DND-41 (cell line): Measurements from ENCODE around the gene KASH5.

Experiments
- ATAC-seq: fragments of 200-7000 bp; cut with Tn5 transposase; 3 replicates; pipeline ENCODE4 v1.9.1; 2021; ENCODE audit warnings: low read depth; ENCODE audit not compliant: insufficient read depth
- DNase-seq: peaks from one replicate; pipeline ENCODE4 v3.0.0-alpha.2; 2020
- H2AFZ ChIP-seq: 2 replicates; pipeline ENCODE4 v1.6.0; 2012; ENCODE audit warnings: low read depth, low read length
- H3K27ac ChIP-seq: 2 replicates; pipeline ENCODE4 v1.5.1; 2012; ENCODE audit warnings: low read length, inconsistent platforms
- H3K27me3 ChIP-seq: fragments of 200-600 bp; sonication (generic); 2 replicates; pipeline ENCODE4 v1.6.0; 2012; ENCODE audit warnings: low read length, mild to moderate bottlenecking, inconsistent platforms; ENCODE audit not compliant: insufficient read depth, poor library complexity
- H3K36me3 ChIP-seq: 2 replicates; pipeline ENCODE4 v1.5.1; 2012; ENCODE audit warnings: low read length, inconsistent platforms; ENCODE audit not compliant: insufficient read depth
- H3K4me1 ChIP-seq: 2 replicates; pipeline ENCODE4 v1.5.1; 2012; ENCODE audit warnings: mild to moderate bottlenecking, low read length; ENCODE audit not compliant: insufficient read depth
- H3K4me2 ChIP-seq: 2 replicates; pipeline ENCODE4 v1.6.0; 2012; ENCODE audit warnings: mild to moderate bottlenecking, moderate library complexity, low read length, inconsistent platforms; ENCODE audit not compliant: insufficient read depth
- H3K4me3 ChIP-seq, 2 experiments: fragments of 200-600 bp in 1 of 2; shearing (Covaris generic) in 1 of 2; 2 replicates each; pipeline ENCODE4 v1.5.1; 2012 to 2016; ENCODE audit warnings: inconsistent platforms in 2 of 2, low read length in 2 of 2, mild to moderate bottlenecking in 2 of 2, low read depth in 1 of 2, moderate library complexity in 1 of 2
- H3K79me2 ChIP-seq: 2 replicates; pipeline ENCODE4 v1.6.0; 2012; ENCODE audit warnings: low read length, inconsistent platforms; ENCODE audit not compliant: insufficient read depth
- H3K9ac ChIP-seq: 2 replicates; pipeline ENCODE4 v1.6.0; 2012; ENCODE audit warnings: low read depth, mild to moderate bottlenecking, inconsistent platforms, low read length, moderate library complexity
- H3K9me3 ChIP-seq: 2 replicates; pipeline ENCODE4 v1.5.1; 2012; ENCODE audit warnings: low read length, moderate library complexity, mild to moderate bottlenecking, inconsistent platforms; ENCODE audit not compliant: insufficient read depth, severe bottlenecking
- H4K20me1 ChIP-seq: 2 replicates; pipeline ENCODE4 v1.6.0; 2012; ENCODE audit warnings: low read length; ENCODE audit not compliant: insufficient read depth
- CTCF ChIP-seq: IDR thresholded peaks from 2 replicates; pipeline ENCODE4 v1.5.1; 2012; ENCODE audit warnings: borderline replicate concordance, low read length, moderate library complexity, mild to moderate bottlenecking; ENCODE audit not compliant: poor library complexity, severe bottlenecking; ENCODE audit errors: extremely low read depth
- EZH2 ChIP-seq: IDR thresholded peaks from 3 replicates; pipeline ENCODE4 v1.6.1; 2012; ENCODE audit warnings: borderline replicate concordance, low read depth, mild to moderate bottlenecking, moderate library complexity, low read length, inconsistent platforms; ENCODE audit not compliant: severe bottlenecking

Gene KASH5

GRCh38 chr19:49450405-49450804 lies 62.4 kb downstream of the KASH5 start:
- no peak for ATAC-seq
- peaks cover 50% of the 10 kb centered on the region for H3K36me3 ChIP-seq
- peak overlapping the region; percentile 86 to 91; a peak in 3 of 4 replicates for H3K4me3 ChIP-seq
- H3K9me3 ChIP-seq = no peaks in the 10 kb centered on the region
- H3K4me1 ChIP-seq = peaks cover 36% of the 10 kb centered on the region
- peak overlapping the region; percentile 78 for H3K4me2 ChIP-seq
- H3K9ac ChIP-seq = peak overlapping the region; percentile 85
- peak overlapping the region; percentile 24 for H3K27ac ChIP-seq
- DNase-seq = no peak
- H4K20me1 ChIP-seq = peaks cover 22% of the 10 kb centered on the region; the same call in 1 of the 2 replicates
- no peak overlapping the region for H2AFZ ChIP-seq
- no peak for TF ChIP-seq CTCF
- no peak for TF ChIP-seq EZH2
- no peaks in the 10 kb centered on the region for H3K27me3 ChIP-seq
- H3K79me2 ChIP-seq = peaks cover 49% of the 10 kb centered on the region

DNA sequence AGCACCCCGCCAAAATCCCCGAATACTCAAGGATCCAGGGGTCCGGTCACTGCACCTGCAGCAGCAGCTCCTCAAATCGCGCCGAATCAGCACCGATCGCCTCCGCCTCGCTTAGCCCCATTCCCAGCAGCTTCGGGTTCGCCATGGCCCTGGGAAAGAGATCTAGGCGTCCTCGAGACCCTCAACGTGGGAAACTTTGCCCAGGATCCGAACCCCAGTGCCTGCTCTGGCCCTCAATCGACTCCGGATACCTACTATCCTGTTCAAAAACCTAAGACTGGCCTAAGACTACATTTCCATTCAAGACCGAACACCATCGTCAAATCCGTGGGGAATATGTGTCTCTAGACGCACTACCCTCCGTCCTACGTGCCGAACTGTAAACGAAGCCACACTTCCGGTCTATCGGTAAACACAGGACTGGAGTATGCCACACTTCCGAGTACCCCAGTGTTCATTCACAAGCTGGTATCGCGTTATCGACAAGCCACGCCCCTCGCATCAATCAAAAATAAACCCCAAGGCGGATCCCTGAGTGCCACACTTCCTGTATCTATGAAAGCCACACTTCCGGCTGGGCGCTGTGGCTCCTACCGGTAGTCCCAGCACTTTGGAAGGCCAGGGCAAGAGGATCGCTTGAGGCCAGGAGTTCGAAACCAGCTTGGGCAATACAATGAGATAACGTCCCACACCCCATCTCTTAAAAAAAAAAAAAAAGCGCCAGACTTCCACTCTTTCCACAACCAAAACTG lies 63.6 kb downstream of the KASH5 start, which contains the start of gene PIH1D1:
Gene PIH1D1, minus strand, starts transcription at position 385 of the 752 bp plus-strand sequence. Its CDS starts 240 bp downstream, at position 145.
- H2AFZ ChIP-seq = peak within 1 kb of the TSS; percentile 89
- H3K4me1 ChIP-seq = peaks cover 36% of the 10 kb centered on the region
- DNase-seq (peak; percentile 98), ATAC-seq (peak; percentile 77)
- TF ChIP-seq CTCF (peak; percentile 14), EZH2 (no peak)
- peaks cover 22% of the 10 kb centered on the region; the same call in 1 of the 2 replicates for H4K20me1 ChIP-seq
- peak within 1 kb of the TSS; percentile 93 for H3K27ac ChIP-seq
- peaks cover 59% of the 10 kb centered on the region for H3K36me3 ChIP-seq
- H3K9ac ChIP-seq = peak within 1 kb of the TSS; percentile 85
- H3K27me3 ChIP-seq = no peaks in the 10 kb centered on the region
- H3K9me3 ChIP-seq = no peaks in the 10 kb centered on the region
- H3K79me2 ChIP-seq = peaks cover 61% of the 10 kb centered on the region
- peak within 1 kb of the TSS; percentile 86 to 91 for H3K4me3 ChIP-seq
- peak within 1 kb of the TSS; percentile 78 for H3K4me2 ChIP-seq

DNA sequence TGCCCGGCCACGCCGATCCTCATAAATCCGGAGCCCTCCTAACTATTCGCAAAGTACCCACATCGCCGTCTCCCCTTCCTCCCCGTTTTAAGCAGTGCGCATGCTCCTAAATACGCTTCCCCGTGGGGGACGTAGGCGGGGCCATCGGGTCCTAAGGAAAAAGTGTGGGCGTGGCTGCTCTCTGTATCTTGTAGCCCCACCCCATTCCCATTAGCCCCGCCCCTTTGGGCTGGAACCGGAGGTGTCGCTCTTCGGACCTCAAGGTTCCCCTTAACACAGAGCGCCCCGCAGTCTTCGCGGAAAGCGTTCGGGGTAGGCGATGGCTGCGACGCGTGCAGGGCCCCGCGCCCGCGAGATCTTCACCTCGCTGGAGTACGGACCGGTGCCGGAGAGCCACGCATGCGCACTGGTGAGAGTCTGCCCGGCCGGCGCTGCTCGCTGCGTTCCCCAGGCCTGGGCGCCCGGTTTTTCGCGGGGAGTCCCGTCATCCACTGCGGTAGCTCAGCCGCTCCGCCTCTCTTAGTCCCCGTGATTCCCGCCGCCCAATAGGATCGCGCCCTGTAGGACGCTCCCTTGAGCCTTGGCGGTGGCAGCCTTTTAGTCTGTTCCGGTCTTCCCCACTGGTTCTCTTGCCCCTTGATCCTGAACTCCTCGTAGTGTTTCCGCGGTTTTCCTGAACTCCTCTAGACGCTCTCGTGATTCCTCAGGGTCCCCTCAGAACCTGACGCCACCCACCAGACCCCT lies 65.1 kb downstream of the KASH5 start, which contains the start of gene ALDH16A1:
Gene ALDH16A1, plus strand, starts transcription at position 213 of the 744 bp plus-strand sequence. Its CDS starts 107 bp downstream, at position 320.
- Histone ChIP-seq H3K79me2 (peaks cover 67% of the 10 kb centered on the region), H3K4me1 (peaks cover 36% of the 10 kb centered on the region), H3K4me2 (peak within 1 kb of the TSS; percentile 78), H3K27ac (peak within 1 kb of the TSS; percentile 93), H3K9me3 (no peaks in the 10 kb centered on the region), H3K4me3 (peak within 1 kb of the TSS; percentile 70 to 91), H3K27me3 (no peaks in the 10 kb centered on the region), H4K20me1 (peaks cover 10% of the 10 kb centered on the region; the same call in 1 of the 2 replicates), H3K9ac (peak within 1 kb of the TSS; percentile 85), H3K36me3 (peaks cover 46% of the 10 kb centered on the region), H2AFZ (peak within 1 kb of the TSS; percentile 85)
- peak; percentile 88 for ATAC-seq
- TF ChIP-seq EZH2 = no peak
- no peak for TF ChIP-seq CTCF
- peak; percentile 98 for DNase-seq
